Memory B cell (primary cell): ENCODE results near the gene EPC2.

Experiments
- ATAC-seq: fragments of 150-1000 bp; cut with Tn5 transposase; 2 replicates; pipeline ENCODE4 v1.10.0; 2021; ENCODE audit warnings: low read depth, mild to moderate bottlenecking, moderate library complexity
- DNase-seq, 2 donors: peaks; one replicate each; pipeline ENCODE4 v3.0.0; 2022; ENCODE audit warnings: low spot score in 2 of 2
- H3K27ac Mint-ChIP-seq: one replicate; pipeline ENCODE4 v1.8.0; 2022; ENCODE audit warnings: mild to moderate bottlenecking, moderate library complexity, mixed read lengths
- H3K27me3 Mint-ChIP-seq: one replicate; pipeline ENCODE4 v1.8.0; 2022; ENCODE audit warnings: mixed read lengths
- H3K36me3 Mint-ChIP-seq: one replicate; pipeline ENCODE4 v1.8.0; 2022; ENCODE audit warnings: mild to moderate bottlenecking, mixed read lengths
- H3K4me1 Mint-ChIP-seq: one replicate; pipeline ENCODE4 v1.8.0; 2022; ENCODE audit warnings: mixed read lengths
- H3K4me3 Mint-ChIP-seq: one replicate; pipeline ENCODE4 v1.8.0; 2022; ENCODE audit warnings: mild to moderate bottlenecking, moderate library complexity, mixed read lengths
- H3K9me3 Mint-ChIP-seq: one replicate; pipeline ENCODE4 v1.8.0; 2022; ENCODE audit warnings: mixed read lengths

The EPC2 gene

GRCh38 chr2:148810081-148810480 lies 165.5 kb downstream of the EPC2 start:
- peaks cover 9% of the 10 kb centered on the region for H3K27me3 Mint-ChIP-seq
- H3K4me3 Mint-ChIP-seq, result no peak overlapping the region
- peaks cover 9% of the 10 kb centered on the region for H3K4me1 Mint-ChIP-seq
- H3K27ac Mint-ChIP-seq, result no peak overlapping the region
- peaks cover 6% of the 10 kb centered on the region for H3K36me3 Mint-ChIP-seq
- no peak for ATAC-seq
- H3K9me3 Mint-ChIP-seq, result peaks cover 9% of the 10 kb centered on the region
- DNase-seq, result no peak

- no peak overlapping the region for H3K4me3 Mint-ChIP-seq
- no peak for DNase-seq
- H3K27me3 Mint-ChIP-seq, result peaks cover 6% of the 10 kb centered on the region
- H3K36me3 Mint-ChIP-seq, result peaks cover 2% of the 10 kb centered on the region
- ATAC-seq, result no peak
- H3K9me3 Mint-ChIP-seq, result peaks cover 4% of the 10 kb centered on the region
- H3K4me1 Mint-ChIP-seq, result peaks cover 17% of the 10 kb centered on the region
- no peak overlapping the region for H3K27ac Mint-ChIP-seq
Measured at GRCh38 chr2:148812306-148812705, 167.8 kb downstream of the EPC2 start.

- Mint-ChIP-seq H3K27me3 (peaks cover 7% of the 10 kb centered on the region), H3K36me3 (no peaks in the 10 kb centered on the region), H3K4me1 (peaks cover 17% of the 10 kb centered on the region), H3K4me3 (peak overlapping the region; percentile 40), H3K9me3 (no peaks in the 10 kb centered on the region), H3K27ac (peak overlapping the region; percentile 66)
- ATAC-seq, result peak; percentile 98
- DNase-seq, result peak; percentile 39 to 44
Measured at GRCh38 chr2:148813603-148814065, 169.1 kb downstream of the EPC2 start.

GRCh38 chr2:148814143-148814859 lies 169.8 kb downstream of the EPC2 start:
- H3K9me3 Mint-ChIP-seq, result no peaks in the 10 kb centered on the region
- peaks cover 17% of the 10 kb centered on the region for H3K4me1 Mint-ChIP-seq
- H3K36me3 Mint-ChIP-seq, result no peaks in the 10 kb centered on the region
- H3K27me3 Mint-ChIP-seq, result peaks cover 7% of the 10 kb centered on the region
- DNase-seq (no peak), ATAC-seq (no peak)
- peak overlapping the region; percentile 66 for H3K27ac Mint-ChIP-seq
- peak overlapping the region; percentile 40 for H3K4me3 Mint-ChIP-seq

GRCh38 chr2:148814860-148815419 lies 170.4 kb downstream of the EPC2 start:
- no peak overlapping the region for H3K4me3 Mint-ChIP-seq
- peaks cover 5% of the 10 kb centered on the region for H3K27me3 Mint-ChIP-seq
- peaks cover 17% of the 10 kb centered on the region for H3K4me1 Mint-ChIP-seq
- ATAC-seq (no peak), DNase-seq (no peak)
- H3K9me3 Mint-ChIP-seq, result no peaks in the 10 kb centered on the region
- no peak overlapping the region for H3K27ac Mint-ChIP-seq
- H3K36me3 Mint-ChIP-seq, result no peaks in the 10 kb centered on the region

- no peaks in the 10 kb centered on the region for H3K9me3 Mint-ChIP-seq
- peaks cover 17% of the 10 kb centered on the region for H3K4me1 Mint-ChIP-seq
- ATAC-seq, result no peak
- no peak for DNase-seq
- no peaks in the 10 kb centered on the region for H3K36me3 Mint-ChIP-seq
- H3K4me3 Mint-ChIP-seq, result no peak overlapping the region
- no peak overlapping the region for H3K27ac Mint-ChIP-seq
- peaks cover 6% of the 10 kb centered on the region for H3K27me3 Mint-ChIP-seq
Measured at GRCh38 chr2:148816176-148816575, 171.6 kb downstream of the EPC2 start.

GRCh38 chr2:148817210-148817708 lies 172.7 kb downstream of the EPC2 start:
- Mint-ChIP-seq H3K4me1 (peaks cover 17% of the 10 kb centered on the region), H3K9me3 (no peaks in the 10 kb centered on the region), H3K4me3 (peak overlapping the region; percentile 72), H3K27ac (no peak overlapping the region), H3K27me3 (peaks cover 8% of the 10 kb centered on the region), H3K36me3 (no peaks in the 10 kb centered on the region)
- DNase-seq (no peak), ATAC-seq (no peak)

GRCh38 chr2:148819019-148819585 lies 174.6 kb downstream of the EPC2 start:
- H3K4me3 Mint-ChIP-seq, result no peak overlapping the region
- H3K36me3 Mint-ChIP-seq, result no peaks in the 10 kb centered on the region
- no peak overlapping the region for H3K27ac Mint-ChIP-seq
- ATAC-seq (no peak), DNase-seq (no peak)
- H3K9me3 Mint-ChIP-seq, result peaks cover 1% of the 10 kb centered on the region
- H3K4me1 Mint-ChIP-seq, result peaks cover 13% of the 10 kb centered on the region
- peaks cover 11% of the 10 kb centered on the region for H3K27me3 Mint-ChIP-seq

- Mint-ChIP-seq H3K9me3 (peaks cover 10% of the 10 kb centered on the region), H3K4me3 (no peak overlapping the region), H3K4me1 (no peaks in the 10 kb centered on the region), H3K27me3 (peaks cover 10% of the 10 kb centered on the region), H3K36me3 (peaks cover 4% of the 10 kb centered on the region), H3K27ac (no peak overlapping the region)
- no peak for ATAC-seq
- DNase-seq, result no peak
Measured at GRCh38 chr2:148824190-148824589, 179.6 kb downstream of the EPC2 start.

GRCh38 chr2:148826791-148827190 lies 182.2 kb downstream of the EPC2 start:
- Mint-ChIP-seq H3K36me3 (peaks cover 4% of the 10 kb centered on the region), H3K9me3 (peaks cover 10% of the 10 kb centered on the region), H3K4me1 (no peaks in the 10 kb centered on the region), H3K27me3 (peaks cover 13% of the 10 kb centered on the region), H3K27ac (no peak overlapping the region), H3K4me3 (no peak overlapping the region)
- ATAC-seq (no peak), DNase-seq (no peak)

- Mint-ChIP-seq H3K4me1 (no peaks in the 10 kb centered on the region), H3K4me3 (no peak overlapping the region), H3K27ac (no peak overlapping the region), H3K36me3 (peaks cover 4% of the 10 kb centered on the region), H3K9me3 (peaks cover 9% of the 10 kb centered on the region), H3K27me3 (peaks cover 8% of the 10 kb centered on the region)
- ATAC-seq, result no peak
- DNase-seq, result no peak
Measured at GRCh38 chr2:148828941-148829340, 184.4 kb downstream of the EPC2 start.

- Mint-ChIP-seq H3K4me1 (no peaks in the 10 kb centered on the region), H3K4me3 (no peak overlapping the region), H3K9me3 (peaks cover 9% of the 10 kb centered on the region), H3K27ac (no peak overlapping the region), H3K27me3 (peaks cover 8% of the 10 kb centered on the region), H3K36me3 (peaks cover 4% of the 10 kb centered on the region)
- DNase-seq (no peak), ATAC-seq (no peak)
Measured at GRCh38 chr2:148829618-148830017, 185.1 kb downstream of the EPC2 start.

- Mint-ChIP-seq H3K4me1 (no peaks in the 10 kb centered on the region), H3K36me3 (no peaks in the 10 kb centered on the region), H3K9me3 (no peaks in the 10 kb centered on the region), H3K4me3 (no peak overlapping the region), H3K27me3 (peaks cover 17% of the 10 kb centered on the region), H3K27ac (no peak overlapping the region)
- no peak for ATAC-seq
- DNase-seq, result no peak
Measured at GRCh38 chr2:148832637-148833036, 188.1 kb downstream of the EPC2 start.
